ENCODE results near the gene SLC38A11. TPM values are rescaled to one million over a fixed set of nuclear protein-coding genes. Genes with fewer than 3 reads are reported as not detected.

The SLC38A11 gene
- total RNA-seq, 2 donors from 2014 or later, result 1.6 TPM; not detected in 1

DNA sequence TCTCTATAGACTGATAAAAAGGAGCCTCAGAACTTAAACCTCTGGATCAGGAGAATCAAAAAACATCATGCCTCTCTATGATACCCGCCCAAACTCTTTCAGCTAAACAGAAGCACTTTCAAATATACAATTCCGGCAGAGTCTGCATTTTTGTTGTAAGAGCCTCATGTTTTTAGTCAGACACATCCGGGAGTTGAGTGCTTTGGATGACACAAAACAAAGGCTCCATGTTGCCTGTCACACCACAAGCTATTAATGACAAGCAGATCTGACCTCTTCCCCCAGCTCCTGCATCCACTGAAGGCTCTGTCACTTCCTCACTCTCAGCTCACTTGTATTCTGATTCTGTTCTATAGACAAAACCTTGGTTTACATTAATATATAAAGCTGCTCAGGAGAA, 33.2 kb downstream of the SLC38A11 start:
- peaks cover 2% of the 10 kb centered on the region for H3K9me3 ChIP-seq (ENCODE audit: control insufficient read depth, low read length, poor library complexity, severe bottlenecking)
- H3K4me1 Mint-ChIP-seq, result no peaks in the 10 kb centered on the region
- H3K36me3 Mint-ChIP-seq (ENCODE audit: low read depth), result no peaks in the 10 kb centered on the region
- DNase-seq, result no peak
- ATAC-seq, result no peak
- no peak overlapping the region for H3K4me3 Mint-ChIP-seq
- H3K27me3 Mint-ChIP-seq, result no peaks in the 10 kb centered on the region
- H3K27ac Mint-ChIP-seq, result no peak overlapping the region

DNA sequence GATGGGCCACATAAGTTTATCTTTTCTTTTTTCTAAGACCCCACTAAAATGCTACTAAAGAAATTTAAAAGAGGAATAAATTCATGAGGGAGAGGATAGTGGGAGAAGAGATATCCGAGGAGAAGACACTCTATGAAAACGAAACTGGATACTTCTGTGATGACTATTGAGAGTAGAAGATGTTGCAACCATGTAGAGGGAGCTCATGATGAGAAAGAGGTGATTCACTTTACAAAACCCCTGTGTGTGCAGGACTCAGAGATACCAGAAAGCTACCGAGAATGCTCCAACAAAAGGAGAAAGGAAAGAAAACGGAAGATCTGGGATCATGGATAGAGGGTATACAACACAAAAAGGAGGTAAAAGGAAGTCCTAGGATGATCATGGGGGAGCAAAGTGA, 34.9 kb downstream of the SLC38A11 start:
- H3K4me3 Mint-ChIP-seq, result no peak overlapping the region
- H3K36me3 Mint-ChIP-seq (ENCODE audit: low read depth), result no peaks in the 10 kb centered on the region
- DNase-seq (no peak), ATAC-seq (no peak)
- peaks cover 2% of the 10 kb centered on the region for H3K9me3 ChIP-seq (ENCODE audit: control insufficient read depth, low read length, poor library complexity, severe bottlenecking)
- no peaks in the 10 kb centered on the region for H3K27me3 Mint-ChIP-seq
- H3K4me1 Mint-ChIP-seq, result no peaks in the 10 kb centered on the region
- no peak overlapping the region for H3K27ac Mint-ChIP-seq

DNA sequence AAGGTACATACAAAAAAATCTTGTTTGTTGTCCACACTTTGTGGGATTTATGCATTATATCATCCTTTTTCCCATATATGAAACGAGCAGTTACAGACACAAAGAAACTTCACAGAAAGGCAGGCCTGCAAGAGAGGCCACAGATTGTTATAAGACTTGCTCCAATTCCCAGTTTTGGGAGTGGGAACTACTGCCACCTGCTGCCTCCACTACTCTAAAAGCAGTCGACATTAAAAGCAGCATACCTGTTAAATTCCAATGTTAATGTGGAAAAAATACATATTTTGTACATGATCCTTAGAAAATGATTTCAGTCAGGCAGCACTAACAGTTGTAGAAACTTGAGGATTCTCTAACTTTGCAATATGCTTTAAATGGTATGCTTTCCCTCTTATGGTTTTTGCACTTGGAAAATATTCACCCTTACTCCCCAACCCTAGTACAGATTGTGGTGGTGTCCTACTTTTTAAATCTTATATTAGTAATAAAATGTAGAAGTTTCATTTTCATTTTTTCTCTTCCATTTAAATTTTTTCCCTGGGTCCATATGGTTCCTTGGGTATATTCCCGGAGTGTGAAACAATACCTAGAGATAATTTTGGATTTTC, 37.9 kb downstream of the SLC38A11 start:
- Mint-ChIP-seq H3K36me3 (ENCODE audit: low read depth) (no peaks in the 10 kb centered on the region), H3K27ac (no peak overlapping the region), H3K4me3 (no peak overlapping the region), H3K4me1 (no peaks in the 10 kb centered on the region), H3K27me3 (no peaks in the 10 kb centered on the region)
- no peak for DNase-seq
- H3K9me3 ChIP-seq (ENCODE audit: control insufficient read depth, low read length, poor library complexity, severe bottlenecking), result peaks cover 2% of the 10 kb centered on the region
- ATAC-seq, result no peak

DNA sequence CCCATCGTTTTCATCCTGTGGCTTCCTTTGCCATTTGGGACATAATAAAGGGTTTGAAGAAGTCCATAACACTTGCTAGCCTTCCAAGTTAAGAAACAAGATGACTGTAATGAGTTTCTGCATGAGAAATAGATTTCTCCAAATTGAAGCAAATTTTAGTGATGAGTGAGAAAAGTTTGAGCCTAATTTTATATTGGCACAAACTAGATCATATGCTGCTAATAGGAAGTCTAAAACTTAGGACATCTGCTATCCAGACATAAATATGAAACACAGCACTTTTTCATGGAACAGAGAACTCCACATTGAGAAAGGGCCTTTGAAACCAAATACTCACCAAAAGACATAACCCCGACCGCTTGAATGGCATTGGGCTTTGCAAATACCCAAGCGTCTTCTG, 39.8 kb downstream of the SLC38A11 start:
- Mint-ChIP-seq H3K4me3 (no peak overlapping the region), H3K4me1 (no peaks in the 10 kb centered on the region), H3K27ac (no peak overlapping the region), H3K27me3 (no peaks in the 10 kb centered on the region), H3K36me3 (ENCODE audit: low read depth) (no peaks in the 10 kb centered on the region)
- peaks cover under 1% of the 10 kb centered on the region for H3K9me3 ChIP-seq (ENCODE audit: control insufficient read depth, low read length, poor library complexity, severe bottlenecking)
- no peak for ATAC-seq
- no peak for DNase-seq

DNA sequence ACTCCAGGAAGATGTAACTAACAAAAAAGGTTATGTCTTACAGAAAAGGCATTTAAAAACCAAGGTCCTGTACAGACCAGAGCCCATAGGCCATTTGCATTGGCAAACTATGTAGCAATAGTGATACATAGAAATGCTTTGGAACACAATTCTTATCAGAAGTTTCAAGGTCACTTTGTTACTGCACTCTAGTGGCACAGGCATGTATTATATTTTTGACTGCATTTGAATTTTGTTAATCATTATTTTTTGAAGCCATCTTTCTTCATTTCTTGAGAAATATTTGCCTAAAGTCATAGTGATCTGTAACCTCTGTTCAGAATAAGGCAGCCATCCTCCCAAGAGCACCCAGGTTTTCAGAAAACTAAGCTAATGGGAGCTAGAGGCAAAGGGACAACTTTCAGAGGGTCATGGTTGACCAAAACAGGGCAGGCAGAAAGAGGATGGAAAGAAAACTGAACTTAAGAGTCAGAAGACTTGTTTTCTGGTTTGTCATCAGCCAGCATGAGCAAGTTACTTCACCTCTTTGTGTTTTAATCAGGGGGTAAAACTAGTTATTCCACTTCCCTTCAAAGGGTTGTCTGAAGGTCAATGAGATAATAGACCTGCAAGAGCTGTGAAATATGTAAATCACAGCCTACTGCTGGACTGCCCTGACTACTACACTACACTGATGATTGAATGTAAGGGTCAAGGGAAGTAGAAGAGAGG, 41.5 kb downstream of the SLC38A11 start:
- H3K9me3 ChIP-seq (ENCODE audit: control insufficient read depth, low read length, poor library complexity, severe bottlenecking), result no peaks in the 10 kb centered on the region
- no peak overlapping the region for H3K4me3 Mint-ChIP-seq
- H3K36me3 Mint-ChIP-seq (ENCODE audit: low read depth), result no peaks in the 10 kb centered on the region
- H3K4me1 Mint-ChIP-seq, result no peaks in the 10 kb centered on the region
- H3K27ac Mint-ChIP-seq, result no peak overlapping the region
- ATAC-seq, result no peak
- H3K27me3 Mint-ChIP-seq, result no peaks in the 10 kb centered on the region
- no peak for DNase-seq

DNA sequence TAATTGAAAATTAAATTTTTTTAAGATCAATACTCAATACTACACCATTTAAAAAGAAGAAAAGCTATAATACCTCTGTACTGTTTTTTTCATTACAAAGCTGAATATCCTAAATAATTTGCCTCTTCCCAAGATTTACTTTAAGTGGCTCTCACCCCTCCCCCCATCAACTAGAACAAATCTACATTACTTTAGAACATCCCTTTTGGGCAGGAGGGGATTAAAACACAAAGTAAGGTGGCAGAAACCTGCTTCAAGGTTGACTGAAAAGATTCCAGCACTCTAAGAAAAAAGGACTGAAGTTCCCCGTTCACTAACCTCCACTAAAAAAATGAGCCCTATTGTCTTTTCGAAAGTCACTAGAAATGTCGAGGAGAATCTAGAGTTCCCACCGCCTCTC, 42.3 kb downstream of the SLC38A11 start:
- H3K9me3 ChIP-seq (ENCODE audit: control insufficient read depth, low read length, poor library complexity, severe bottlenecking), result no peaks in the 10 kb centered on the region
- Mint-ChIP-seq H3K4me1 (no peaks in the 10 kb centered on the region), H3K27ac (no peak overlapping the region), H3K4me3 (no peak overlapping the region), H3K36me3 (ENCODE audit: low read depth) (no peaks in the 10 kb centered on the region), H3K27me3 (no peaks in the 10 kb centered on the region)
- ATAC-seq (no peak), DNase-seq (no peak)

DNA sequence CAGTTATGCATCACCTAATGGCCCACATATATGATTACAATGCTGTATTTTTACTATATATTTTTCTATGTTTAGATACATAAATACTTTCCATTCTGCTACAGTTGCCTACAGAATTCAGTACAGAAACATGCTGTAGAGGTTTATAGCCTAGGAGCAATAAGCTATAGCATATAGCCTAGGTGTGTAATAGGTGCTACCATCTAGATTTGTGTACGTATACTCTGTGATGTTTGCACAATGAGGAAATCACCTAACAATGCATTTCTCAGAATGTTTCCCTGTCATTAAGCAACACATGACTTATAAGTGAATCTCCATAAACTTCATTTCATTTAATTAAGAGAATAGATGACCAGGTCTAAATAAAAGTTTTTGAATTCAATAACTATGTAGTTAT, 43.5 kb downstream of the SLC38A11 start:
- ATAC-seq (no peak), DNase-seq (no peak)
- no peaks in the 10 kb centered on the region for H3K36me3 Mint-ChIP-seq (ENCODE audit: low read depth)
- no peaks in the 10 kb centered on the region for H3K27me3 Mint-ChIP-seq
- H3K9me3 ChIP-seq (ENCODE audit: control insufficient read depth, low read length, poor library complexity, severe bottlenecking), result no peaks in the 10 kb centered on the region
- H3K27ac Mint-ChIP-seq, result no peak overlapping the region
- no peaks in the 10 kb centered on the region for H3K4me1 Mint-ChIP-seq
- no peak overlapping the region for H3K4me3 Mint-ChIP-seq

DNA sequence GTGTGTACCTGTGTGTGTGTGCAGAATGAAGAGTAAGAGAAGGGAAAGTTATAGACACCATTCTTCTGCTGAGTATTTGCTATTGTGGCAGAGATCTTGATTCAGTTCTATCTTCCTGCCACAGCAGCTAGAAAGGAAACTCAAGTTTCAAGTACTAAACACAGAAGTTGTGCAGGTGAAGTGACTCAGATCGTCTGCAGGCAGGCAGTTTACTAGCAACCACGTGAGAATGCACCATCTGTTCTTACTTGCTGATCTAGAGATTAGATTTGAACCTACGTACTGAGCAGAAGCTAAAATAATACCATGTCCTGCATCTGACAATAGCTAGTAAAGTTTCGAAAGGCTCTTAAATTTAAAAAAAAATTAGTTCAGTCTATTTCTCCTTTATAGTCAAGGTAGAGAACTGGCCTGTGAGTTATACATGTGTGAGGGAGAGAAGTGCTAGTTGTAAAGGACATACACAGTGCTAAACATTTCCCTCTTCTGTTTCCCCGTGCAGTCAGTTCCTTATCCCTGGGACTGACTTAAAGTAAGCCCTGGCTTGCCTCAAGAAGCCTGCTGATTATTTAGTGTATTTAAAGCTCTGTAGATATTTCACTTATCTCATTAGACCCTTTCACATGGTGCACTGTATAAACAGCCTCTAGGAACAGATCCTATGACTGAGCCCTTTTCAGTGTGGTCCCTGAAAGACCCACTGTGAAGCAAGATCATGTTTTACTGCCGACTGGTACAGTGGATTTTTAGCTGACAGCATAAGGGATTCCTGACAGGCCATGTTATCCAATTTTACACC, 45.0 kb downstream of the SLC38A11 start:
- H3K27me3 Mint-ChIP-seq, result no peaks in the 10 kb centered on the region
- DNase-seq (no peak), ATAC-seq (no peak)
- no peak overlapping the region for H3K27ac Mint-ChIP-seq
- H3K36me3 Mint-ChIP-seq (ENCODE audit: low read depth), result no peaks in the 10 kb centered on the region
- no peaks in the 10 kb centered on the region for H3K9me3 ChIP-seq (ENCODE audit: control insufficient read depth, low read length, poor library complexity, severe bottlenecking)
- no peak overlapping the region for H3K4me3 Mint-ChIP-seq
- no peaks in the 10 kb centered on the region for H3K4me1 Mint-ChIP-seq

DNA sequence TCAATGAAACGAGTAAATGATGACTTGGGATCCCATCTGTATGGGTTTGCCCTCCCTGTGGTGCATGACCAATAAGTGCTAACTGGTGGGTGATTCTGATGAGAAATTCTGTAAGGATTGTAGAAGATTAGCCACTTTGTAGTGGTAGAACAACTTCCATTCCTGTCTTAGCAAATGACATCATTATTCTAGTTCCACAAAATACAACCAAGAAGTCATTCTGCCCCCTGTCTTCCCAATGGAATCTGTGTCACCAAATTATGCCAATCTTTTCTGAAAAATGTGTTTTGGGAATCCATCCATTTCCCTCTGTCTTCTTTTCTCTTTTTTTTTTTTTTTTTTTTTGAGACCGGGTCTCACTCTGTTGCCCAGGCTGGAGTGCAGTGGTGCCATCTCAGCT, 48.4 kb downstream of the SLC38A11 start:
- H3K27me3 Mint-ChIP-seq, result no peaks in the 10 kb centered on the region
- ATAC-seq, result no peak
- no peak overlapping the region for H3K27ac Mint-ChIP-seq
- no peak for DNase-seq
- no peaks in the 10 kb centered on the region for H3K9me3 ChIP-seq (ENCODE audit: control insufficient read depth, low read length, poor library complexity, severe bottlenecking)
- no peak overlapping the region for H3K4me3 Mint-ChIP-seq
- H3K36me3 Mint-ChIP-seq (ENCODE audit: low read depth), result no peaks in the 10 kb centered on the region
- no peaks in the 10 kb centered on the region for H3K4me1 Mint-ChIP-seq

DNA sequence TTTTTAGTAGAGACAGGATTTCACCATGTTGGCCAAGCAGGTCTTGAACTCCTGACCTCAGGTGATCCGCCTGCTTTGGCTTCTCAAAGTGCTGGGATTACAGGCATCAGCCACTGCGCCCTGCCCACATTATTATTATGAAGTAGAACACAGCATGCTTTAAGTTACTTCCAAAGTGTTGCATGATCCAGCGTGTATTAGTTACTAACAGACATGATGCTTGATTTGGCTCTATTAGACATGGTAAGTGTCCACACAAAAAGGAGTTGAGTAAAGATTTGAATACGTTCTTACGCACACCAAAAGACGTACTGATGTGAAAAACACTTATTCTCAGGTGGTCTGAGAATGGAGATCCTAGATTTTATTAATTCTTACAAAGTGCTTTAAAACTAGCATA, 50.0 kb downstream of the SLC38A11 start:
- H3K27ac Mint-ChIP-seq, result no peak overlapping the region
- DNase-seq, result no peak
- no peaks in the 10 kb centered on the region for H3K27me3 Mint-ChIP-seq
- H3K4me3 Mint-ChIP-seq, result no peak overlapping the region
- no peaks in the 10 kb centered on the region for H3K36me3 Mint-ChIP-seq (ENCODE audit: low read depth)
- ATAC-seq, result no peak
- H3K4me1 Mint-ChIP-seq, result no peaks in the 10 kb centered on the region
- H3K9me3 ChIP-seq (ENCODE audit: control insufficient read depth, low read length, poor library complexity, severe bottlenecking), result no peaks in the 10 kb centered on the region

DNA sequence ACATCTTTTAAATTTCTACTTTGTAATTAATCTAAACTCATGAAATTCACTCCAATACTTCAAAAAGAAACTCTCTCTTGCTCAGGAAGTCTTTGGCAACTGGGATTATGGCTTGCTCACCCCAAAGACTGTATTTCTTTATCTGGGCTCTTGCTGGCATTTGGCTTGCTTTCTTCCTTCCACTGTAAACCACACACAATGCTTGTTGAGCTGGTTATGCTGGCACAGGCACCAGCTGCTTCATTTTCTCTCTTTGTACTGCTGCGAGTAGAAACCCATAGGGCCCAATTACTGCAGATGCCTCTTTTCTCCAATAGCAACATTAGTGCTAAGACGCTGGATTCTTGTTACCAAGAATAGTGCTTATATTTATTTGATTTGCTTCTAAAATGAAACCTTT, 51.4 kb downstream of the SLC38A11 start:
- no peaks in the 10 kb centered on the region for H3K9me3 ChIP-seq (ENCODE audit: control insufficient read depth, low read length, poor library complexity, severe bottlenecking)
- Mint-ChIP-seq H3K27ac (no peak overlapping the region), H3K4me3 (no peak overlapping the region), H3K4me1 (no peaks in the 10 kb centered on the region), H3K36me3 (ENCODE audit: low read depth) (no peaks in the 10 kb centered on the region), H3K27me3 (no peaks in the 10 kb centered on the region)
- DNase-seq, result no peak
- no peak for ATAC-seq

DNA sequence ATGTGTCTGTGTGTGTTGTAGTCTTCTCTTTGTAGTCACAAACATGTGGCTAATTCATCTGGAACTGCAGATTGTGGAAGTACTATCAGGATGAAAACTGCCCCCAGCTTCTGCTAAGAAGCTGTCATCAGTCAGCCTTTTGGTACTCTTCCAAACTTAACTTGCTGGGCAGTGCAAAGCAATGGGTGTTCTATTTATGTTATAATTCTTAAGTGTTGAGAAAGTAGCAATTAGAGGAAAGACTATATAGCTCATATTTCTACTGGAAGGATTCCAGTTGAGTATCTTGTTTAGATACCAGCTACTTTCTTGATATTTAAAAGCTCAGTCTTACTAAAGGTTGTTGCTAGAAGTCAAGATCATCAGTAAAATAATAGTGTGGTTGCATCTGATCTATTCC, 52.1 kb downstream of the SLC38A11 start:
- H3K4me1 Mint-ChIP-seq, result no peaks in the 10 kb centered on the region
- no peak overlapping the region for H3K4me3 Mint-ChIP-seq
- H3K27me3 Mint-ChIP-seq, result no peaks in the 10 kb centered on the region
- DNase-seq, result no peak
- no peak overlapping the region for H3K27ac Mint-ChIP-seq
- no peak for ATAC-seq
- H3K36me3 Mint-ChIP-seq (ENCODE audit: low read depth), result no peaks in the 10 kb centered on the region
- no peaks in the 10 kb centered on the region for H3K9me3 ChIP-seq (ENCODE audit: control insufficient read depth, low read length, poor library complexity, severe bottlenecking)

DNA sequence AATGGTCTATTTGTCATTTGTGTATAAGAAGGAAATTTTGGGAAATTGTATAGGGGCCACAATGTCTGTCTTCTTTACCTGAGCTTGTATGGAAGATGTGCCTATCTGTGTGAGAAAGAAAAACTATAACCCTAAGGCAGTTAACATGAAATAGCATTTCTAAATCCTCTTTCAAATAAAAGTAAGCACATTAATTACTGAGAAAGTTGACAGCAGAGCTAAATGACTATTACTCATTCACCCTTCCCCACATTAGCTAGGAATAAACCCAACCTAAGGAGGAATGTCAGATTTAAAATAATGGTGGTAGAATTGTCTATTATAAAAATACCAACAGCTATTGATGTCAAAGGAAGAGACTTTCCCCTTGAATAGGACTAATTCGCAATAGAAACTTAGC, 56.2 kb downstream of the SLC38A11 start:
- Mint-ChIP-seq H3K4me3 (no peak overlapping the region), H3K27me3 (no peaks in the 10 kb centered on the region), H3K36me3 (ENCODE audit: low read depth) (no peaks in the 10 kb centered on the region), H3K27ac (no peak overlapping the region), H3K4me1 (no peaks in the 10 kb centered on the region)
- no peak for ATAC-seq
- no peak for DNase-seq
- H3K9me3 ChIP-seq (ENCODE audit: control insufficient read depth, low read length, poor library complexity, severe bottlenecking), result no peaks in the 10 kb centered on the region

Data from T-helper 17 cell (primary cell).